ENCODE measurements around the gene GET4. TPM values are rescaled to one million over a fixed set of nuclear protein-coding genes. Genes with fewer than 3 reads are reported as not detected.

GET4 gene
- total RNA-seq, 6 experiments from 2014 or later: 21.3 to 26.3 (median 25.5) TPM

- Mint-ChIP-seq H3K9me3 (no peaks in the 10 kb centered on the region), H3K4me3 (no peak overlapping the region), H3K4me1 (ENCODE audit: low read depth) (no peaks in the 10 kb centered on the region), H3K27ac (no peak overlapping the region), H3K36me3 (ENCODE audit: low read depth) (peaks cover 13% of the 10 kb centered on the region), H3K27me3 (ENCODE audit: insufficient read depth) (peaks cover 5% of the 10 kb centered on the region; the same call in 1 of the 2 replicates)
- no peak for DNase-seq
- no peak for TF ChIP-seq CTCF (IDR thresholded peaks at IDR 0.05)
Measured at GRCh38 chr7:898855-899681, 22.7 kb downstream of the GET4 start.

DNA sequence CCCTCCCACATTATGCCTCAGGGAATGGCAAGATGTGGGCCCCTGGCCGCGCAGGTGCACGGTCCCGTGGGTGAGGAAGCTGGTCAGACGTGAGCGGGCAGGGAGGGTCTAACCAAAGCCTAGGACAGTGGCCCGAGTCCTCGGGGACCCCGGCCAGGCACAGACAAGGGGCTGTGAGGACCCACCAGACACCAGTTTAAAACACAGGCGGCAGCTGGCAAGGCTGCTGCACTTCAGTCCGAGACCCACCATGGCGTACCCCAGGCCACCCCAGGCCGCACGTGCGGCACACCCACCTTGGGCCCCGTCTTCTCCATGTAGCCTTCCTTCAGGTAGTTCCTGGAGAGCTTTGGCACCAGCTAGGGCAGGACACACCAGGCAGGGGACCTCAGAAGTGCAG lies 23.5 kb downstream of the GET4 start:
- TF ChIP-seq CTCF (IDR thresholded peaks at IDR 0.05): no peak
- no peaks in the 10 kb centered on the region for H3K9me3 Mint-ChIP-seq
- peaks cover 11% of the 10 kb centered on the region for H3K36me3 Mint-ChIP-seq (ENCODE audit: low read depth)
- no peak for DNase-seq
- no peaks in the 10 kb centered on the region for H3K4me1 Mint-ChIP-seq (ENCODE audit: low read depth)
- peaks cover 5% of the 10 kb centered on the region; the same call in 1 of the 2 replicates for H3K27me3 Mint-ChIP-seq (ENCODE audit: insufficient read depth)
- H3K4me3 Mint-ChIP-seq: no peak overlapping the region
- H3K27ac Mint-ChIP-seq: no peak overlapping the region

DNA sequence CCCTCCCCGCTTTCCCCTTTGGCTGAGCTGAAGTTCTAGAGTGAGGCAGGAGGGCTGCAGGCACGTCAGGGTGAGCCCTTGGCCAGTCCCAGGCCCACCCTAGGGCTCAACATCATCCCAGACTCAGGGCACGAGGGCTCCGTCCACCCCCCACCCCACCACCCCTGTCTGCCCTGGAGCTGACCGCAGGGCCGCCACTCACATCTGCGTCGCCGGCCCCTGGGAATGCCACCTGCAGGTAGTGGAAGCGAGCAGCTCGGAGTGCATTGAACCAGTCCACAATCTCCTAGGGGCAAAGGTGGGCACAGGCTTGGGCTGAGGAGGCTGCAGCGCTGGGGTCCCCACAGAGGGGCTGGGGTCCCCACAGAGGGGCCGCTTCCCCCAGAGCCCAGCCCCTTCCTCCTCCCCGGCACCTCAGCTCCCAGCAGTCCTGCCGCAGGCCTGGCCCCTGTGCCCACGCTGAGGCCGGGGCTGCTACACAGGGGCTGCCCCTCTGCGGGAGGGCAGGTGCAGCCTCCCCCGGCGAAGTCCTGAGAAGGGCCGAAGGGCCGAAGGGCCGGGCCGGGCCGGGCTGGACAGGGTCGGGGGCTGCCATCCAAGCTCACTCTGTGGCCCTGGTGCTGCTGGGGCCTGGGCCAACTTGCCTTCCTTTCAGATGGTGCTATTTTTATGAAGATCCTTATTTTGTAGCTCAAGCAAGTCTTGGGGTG lies 24.1 kb downstream of the GET4 start:
- no peak for TF ChIP-seq CTCF (IDR thresholded peaks at IDR 0.05)
- DNase-seq: no peak
- H3K27me3 Mint-ChIP-seq (ENCODE audit: insufficient read depth): peaks cover 5% of the 10 kb centered on the region
- no peak overlapping the region for H3K27ac Mint-ChIP-seq
- no peak overlapping the region for H3K4me3 Mint-ChIP-seq
- H3K36me3 Mint-ChIP-seq (ENCODE audit: low read depth): peaks cover 7% of the 10 kb centered on the region
- H3K4me1 Mint-ChIP-seq (ENCODE audit: low read depth): no peaks in the 10 kb centered on the region
- H3K9me3 Mint-ChIP-seq: no peaks in the 10 kb centered on the region

GRCh38 chr7:901041-901387 lies 24.7 kb downstream of the GET4 start:
- Mint-ChIP-seq H3K27ac (no peak overlapping the region), H3K9me3 (no peaks in the 10 kb centered on the region), H3K36me3 (ENCODE audit: low read depth) (peaks cover 5% of the 10 kb centered on the region), H3K4me3 (no peak overlapping the region), H3K27me3 (ENCODE audit: insufficient read depth) (peaks cover 5% of the 10 kb centered on the region), H3K4me1 (ENCODE audit: low read depth) (no peaks in the 10 kb centered on the region)
- no peak for DNase-seq
- TF ChIP-seq CTCF (IDR thresholded peaks at IDR 0.05): no peak

- DNase-seq: peak; percentile 62
- no peaks in the 10 kb centered on the region for H3K4me1 Mint-ChIP-seq (ENCODE audit: low read depth)
- TF ChIP-seq CTCF (IDR thresholded peaks at IDR 0.05): no peak
- H3K27me3 Mint-ChIP-seq (ENCODE audit: insufficient read depth): peaks cover 3% of the 10 kb centered on the region
- no peaks in the 10 kb centered on the region for H3K36me3 Mint-ChIP-seq (ENCODE audit: low read depth)
- no peaks in the 10 kb centered on the region for H3K9me3 Mint-ChIP-seq
- no peak overlapping the region for H3K4me3 Mint-ChIP-seq
- no peak overlapping the region; the same call in 1 of the 2 replicates for H3K27ac Mint-ChIP-seq
Measured at GRCh38 chr7:901388-902154, 25.2 kb downstream of the GET4 start.

All from HFFc6 (cell line).